Measurements from ENCODE around the gene ALDH18A1. TPM values are rescaled to one million over a fixed set of nuclear protein-coding genes. Genes with fewer than 3 reads are reported as not detected.

ALDH18A1 gene
- total RNA-seq, 1 experiment from 2014 or later = 87.6 TPM

GRCh38 chr10:95657250-95657649 lies 739 bp upstream of the ALDH18A1 start:
- ChIA-PET CTCF (interaction anchor here (0.8 kb wide), 1 partner anchor 56 kb away, joined by 3 read pairs; no protein-coding TSS in a partner anchor), POLR2A (no interaction called here), RAD21 (ENCODE audit: low non-redundant PET in 1 of 2, low total read pairs in 2 of 2, uncharacterized antibody in 2 of 2, unreplicated experiment in 2 of 2) (no interaction called here)
- Histone ChIP-seq H3K9ac (ENCODE audit: low read length) (peak overlapping the region; percentile 78), H3K9me3 (ENCODE audit: control insufficient read depth in 1 of 2, insufficient read depth in 1 of 2, low read depth in 1 of 2, low read length in 2 of 2) (no peaks in the 10 kb centered on the region), H3K4me2 (ENCODE audit: low read length) (peak overlapping the region; percentile 92), H3K4me3 (replicated peaks in 1 of 2; ENCODE audit: low read depth in 1 of 2, low read length in 2 of 2) (peak overlapping the region; percentile 80 to 86), H3K4me1 (ENCODE audit: control insufficient read depth in 1 of 2, insufficient read depth in 2 of 2, low read length in 2 of 2) (peaks cover 0 to 12% of the 10 kb centered on the region in 2 experiments; a peak in 2 of 4 replicates), H3K27ac (ENCODE audit: low read depth, low read length) (no peak overlapping the region), H3K27me3 (ENCODE audit: insufficient read depth, low read length) (no peaks in the 10 kb centered on the region), H3K9me2 (ENCODE audit: insufficient read depth) (no peaks in the 10 kb centered on the region), H3K36me3 (ENCODE audit: control insufficient read depth in 1 of 2, insufficient read depth in 2 of 2, low read length in 2 of 2) (peaks cover 4 to 10% of the 10 kb centered on the region in 2 experiments; a peak in 3 of 4 replicates), H2AFZ (ENCODE audit: low read depth, low read length, poor library complexity, severe bottlenecking) (peak overlapping the region; percentile 28), H4K20me1 (ENCODE audit: insufficient read depth) (no peaks in the 10 kb centered on the region), H3K79me2 (ENCODE audit: insufficient read depth, low read length) (peaks cover 37% of the 10 kb centered on the region)
- no peak for DNase-seq (ENCODE audit: low read depth, low spot score)
- no TSS peak for BruUV-seq (replicated peaks)
- intact Hi-C loops (cut with micrococcal nuclease) = no loop called here
- ATAC-seq = no peak
- TF ChIP-seq JUND (IDR thresholded peaks at IDR 0.05) = no peak
- TF ChIP-seq POLR2A (IDR thresholded peaks at IDR 0.05; ENCODE audit: borderline replicate concordance, extremely low read depth, insufficient read depth, insufficient read length) = no peak
- no peak for TF ChIP-seq POLR2AphosphoS5 (IDR thresholded peaks at IDR 0.05; ENCODE audit: low read depth, low read length)
- no peak for TF ChIP-seq TCF7L2 (IDR thresholded peaks at IDR 0.05; ENCODE audit: borderline replicate concordance, extremely low read depth, insufficient read depth, insufficient read length)

- Histone ChIP-seq H3K4me3 (replicated peaks in 1 of 2; ENCODE audit: low read depth in 1 of 2, low read length in 2 of 2) (peak overlapping the region; percentile 80 to 86), H3K27me3 (ENCODE audit: insufficient read depth, low read length) (no peaks in the 10 kb centered on the region), H3K9me3 (ENCODE audit: control insufficient read depth in 1 of 2, insufficient read depth in 1 of 2, low read depth in 1 of 2, low read length in 2 of 2) (no peaks in the 10 kb centered on the region; a peak in 1 of 4 replicates), H3K4me2 (ENCODE audit: low read length) (peak overlapping the region; percentile 92), H3K36me3 (ENCODE audit: control insufficient read depth in 1 of 2, insufficient read depth in 2 of 2, low read length in 2 of 2) (peaks cover 15 to 25% of the 10 kb centered on the region in 2 experiments), H4K20me1 (ENCODE audit: insufficient read depth) (no peaks in the 10 kb centered on the region), H3K9me2 (ENCODE audit: insufficient read depth) (no peaks in the 10 kb centered on the region), H3K4me1 (ENCODE audit: control insufficient read depth in 1 of 2, insufficient read depth in 2 of 2, low read length in 2 of 2) (peaks cover 0 to 12% of the 10 kb centered on the region in 2 experiments; a peak in 2 of 4 replicates), H3K79me2 (ENCODE audit: insufficient read depth, low read length) (peaks cover 46% of the 10 kb centered on the region), H3K27ac (ENCODE audit: low read depth, low read length) (peak overlapping the region; percentile 74), H2AFZ (ENCODE audit: low read depth, low read length, poor library complexity, severe bottlenecking) (no peak overlapping the region), H3K9ac (ENCODE audit: low read length) (peak overlapping the region; percentile 78)
- DNase-seq (ENCODE audit: low read depth, low spot score) (no peak), ATAC-seq (peak; percentile 20)
- peak; percentile 28; the same call in 1 of the 2 replicates for TF ChIP-seq MAX (IDR thresholded peaks at IDR 0.05)
- peak; percentile 58; the same call in 1 of the 2 replicates for TF ChIP-seq EGR1 (IDR thresholded peaks at IDR 0.05; ENCODE audit: low read depth)
- TF ChIP-seq YY1 (IDR thresholded peaks at IDR 0.05; ENCODE audit: extremely low read depth, insufficient replicate concordance, low read depth, low read length) = no peak
- ChIA-PET CTCF (no interaction called here), POLR2A (no interaction called here), RAD21 (ENCODE audit: low non-redundant PET in 1 of 2, low total read pairs in 2 of 2, uncharacterized antibody in 2 of 2, unreplicated experiment in 2 of 2) (no interaction called here)
- intact Hi-C loops (cut with micrococcal nuclease) = no loop called here
- no TSS peak for BruUV-seq (replicated peaks)
Measured at GRCh38 chr10:95655571-95656290, 780 bp downstream of the ALDH18A1 start.
